Measurements from ENCODE around the gene UBE2F. TPM values are rescaled to one million over a fixed set of nuclear protein-coding genes. Genes with fewer than 3 reads are reported as not detected.
"Not testable (repeated sequence)": the region's sequence is repeated elsewhere in the genome, so short reads cannot be mapped to it uniquely, and the experiment has no call there.

The UBE2F gene
- total RNA-seq, 1 experiment from 2014 or later, result 71.4 TPM

- no peak for DNase-seq (ENCODE audit: low read depth)
These were observed 11.4 kb downstream of the UBE2F start for GRCh38 chr2:237978058-237978712.

GRCh38 chr2:237979331-237979730, 12.5 kb downstream of the UBE2F start:
- no peak for DNase-seq (ENCODE audit: low read depth)

DNA sequence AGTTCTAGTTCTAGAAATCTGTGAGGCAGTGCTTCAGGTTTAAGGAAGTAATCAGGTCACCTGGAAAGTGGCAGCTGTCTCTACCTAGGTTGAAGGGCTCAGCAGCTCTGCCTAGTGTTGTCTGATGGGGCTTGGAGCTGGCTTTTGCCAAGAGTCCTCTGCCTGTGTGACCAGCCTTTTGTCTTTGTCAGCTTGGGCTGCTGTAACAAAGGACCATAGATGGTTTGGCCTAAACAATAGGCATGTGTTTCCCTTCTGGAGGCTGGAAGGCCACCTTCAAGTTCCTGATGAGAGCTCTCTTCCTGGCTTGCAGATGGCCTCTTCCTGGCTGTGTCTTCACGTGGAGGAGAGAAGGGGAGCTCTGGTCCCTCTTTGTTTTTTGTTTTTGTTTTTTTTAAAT, 13.3 kb downstream of the UBE2F start:
- no peak for DNase-seq (ENCODE audit: low read depth)

DNA sequence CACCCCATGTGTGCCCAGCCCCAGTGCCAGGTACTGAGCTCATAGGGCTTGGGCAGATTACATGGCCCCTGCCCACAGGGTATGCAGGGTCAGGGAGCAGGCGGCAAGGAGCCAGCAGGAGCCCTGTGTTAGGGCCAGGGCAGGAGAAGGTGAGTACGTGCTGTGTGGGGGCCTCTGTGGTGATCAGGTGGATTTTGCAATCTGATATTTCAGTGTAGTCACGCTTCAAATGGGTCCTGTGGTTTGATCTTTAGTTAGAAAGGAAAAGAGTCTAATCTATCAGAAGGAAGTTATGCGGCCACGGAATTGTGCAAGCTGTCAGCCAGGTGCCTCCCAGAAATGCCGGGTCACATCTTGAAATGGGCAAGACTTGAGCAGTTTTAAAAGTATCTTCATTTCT, 13.9 kb downstream of the UBE2F start:
- peak; percentile 10 for DNase-seq (ENCODE audit: low read depth)

DNA sequence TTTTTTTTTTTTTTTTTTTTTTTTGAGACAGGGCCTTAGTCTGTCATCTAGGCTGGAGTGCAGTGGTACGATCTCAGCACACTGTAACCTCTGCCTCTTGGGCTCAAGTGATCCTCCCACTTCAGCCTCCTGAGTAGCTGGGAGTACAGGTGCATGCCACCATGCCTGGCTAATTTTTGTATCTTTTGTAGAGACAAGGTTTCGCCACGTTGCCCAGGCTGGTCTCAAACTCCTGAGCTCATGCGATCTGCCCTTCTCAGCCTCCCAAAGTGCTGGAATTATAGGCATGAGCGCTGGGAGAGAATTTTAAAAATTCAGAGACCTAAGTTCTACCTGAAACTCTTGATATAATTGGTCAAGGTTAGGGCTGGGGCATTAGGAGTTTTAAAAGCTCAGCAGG, 14.8 kb downstream of the UBE2F start:
- not testable (repeated sequence) for DNase-seq (ENCODE audit: low read depth)

DNA sequence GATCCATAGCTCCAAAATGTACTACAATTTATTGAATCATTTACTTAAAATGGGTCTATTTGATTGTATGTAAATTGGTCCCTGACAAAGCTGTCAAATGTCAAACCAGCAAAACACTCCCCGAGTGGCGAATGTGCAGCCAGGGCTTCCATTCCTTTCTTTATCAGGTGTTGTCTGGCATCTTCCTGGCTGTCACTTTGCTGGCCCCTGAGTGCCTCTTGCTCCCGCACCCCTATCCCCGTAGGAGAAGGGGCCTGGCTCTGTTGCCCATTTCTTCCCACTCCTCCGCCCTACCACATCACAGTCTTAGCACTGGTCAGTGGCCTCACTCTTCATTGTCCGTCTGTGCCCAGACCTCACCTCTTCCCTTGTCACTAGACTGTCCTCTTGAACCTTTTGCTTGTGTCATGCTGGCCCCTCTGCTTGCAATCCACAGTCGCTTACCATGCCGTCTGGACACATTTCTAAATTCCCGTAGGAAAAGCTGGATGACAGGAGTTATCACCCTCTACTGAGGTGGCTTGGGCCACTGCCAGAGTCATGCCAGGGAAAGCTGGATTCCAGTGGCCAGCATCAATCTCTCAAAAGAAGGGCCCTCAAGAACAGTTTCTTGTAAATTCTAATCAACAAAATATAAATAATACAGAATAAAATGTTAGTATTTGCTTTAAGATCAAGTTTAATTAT, 15.4 kb downstream of the UBE2F start:
- no peak for DNase-seq (ENCODE audit: low read depth)

GRCh38 chr2:237983922-237984321, 17.1 kb downstream of the UBE2F start:
- DNase-seq (ENCODE audit: low read depth), result no peak

DNA sequence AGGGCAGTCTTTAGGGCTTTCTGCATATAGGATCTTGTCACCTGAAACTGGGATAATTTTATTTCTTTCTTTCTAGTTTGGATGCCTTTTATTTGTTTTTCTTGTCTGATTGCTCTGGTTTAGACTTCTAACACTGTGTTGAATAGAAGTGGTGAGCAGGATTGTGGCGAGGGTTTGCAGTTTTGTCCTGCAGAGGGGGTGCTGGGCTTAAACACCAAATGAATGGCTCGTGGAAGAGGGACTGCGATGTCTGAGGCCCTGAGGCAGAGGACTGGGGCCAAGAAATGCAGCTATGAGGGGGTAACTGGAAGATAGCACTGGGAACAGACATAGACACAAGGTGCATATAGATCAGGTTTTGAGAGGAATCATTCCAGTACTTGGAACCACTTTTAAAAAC, 20.5 kb downstream of the UBE2F start:
- no peak for DNase-seq (ENCODE audit: low read depth)

DNA sequence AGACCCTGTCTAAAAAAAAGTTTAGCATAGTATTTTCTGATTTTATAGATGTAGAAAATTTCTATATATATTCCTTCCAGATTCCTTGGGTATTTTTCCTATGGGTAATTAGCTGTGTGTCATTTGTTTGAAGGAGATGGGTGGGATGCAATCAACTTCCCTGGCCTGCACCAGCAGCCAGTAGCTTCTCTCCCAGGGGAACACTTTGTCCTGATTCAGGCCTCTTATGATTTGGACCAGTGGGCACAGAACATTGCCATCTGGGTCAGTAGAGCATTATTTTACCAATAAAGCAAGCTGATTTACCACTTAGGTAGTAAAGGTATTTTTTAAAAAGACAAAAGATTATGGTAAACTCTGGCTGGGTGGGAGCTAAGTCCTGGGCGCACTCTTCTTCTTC, 26.9 kb downstream of the UBE2F start:
- DNase-seq (ENCODE audit: low read depth), result no peak

DNA sequence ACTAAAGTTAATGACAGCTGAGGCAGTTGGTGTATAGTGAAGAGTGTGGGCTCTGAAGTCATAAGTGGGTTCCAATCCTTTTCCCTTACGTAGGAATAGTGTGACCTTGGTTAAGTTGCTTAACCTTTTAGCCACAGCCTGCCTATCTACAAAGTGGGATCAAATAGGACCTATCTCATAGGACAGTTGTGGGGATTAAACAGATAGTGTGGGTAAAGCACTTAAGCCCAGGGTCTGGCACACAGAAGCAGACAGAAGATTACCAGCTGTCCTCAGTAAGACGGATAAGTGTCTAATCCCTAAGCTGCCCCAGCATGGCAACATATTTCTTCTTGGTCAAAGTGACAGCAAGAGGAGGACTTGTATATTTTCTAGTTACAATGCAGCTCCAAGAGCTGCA, 28.2 kb downstream of the UBE2F start:
- DNase-seq (ENCODE audit: low read depth), result no peak

DNA sequence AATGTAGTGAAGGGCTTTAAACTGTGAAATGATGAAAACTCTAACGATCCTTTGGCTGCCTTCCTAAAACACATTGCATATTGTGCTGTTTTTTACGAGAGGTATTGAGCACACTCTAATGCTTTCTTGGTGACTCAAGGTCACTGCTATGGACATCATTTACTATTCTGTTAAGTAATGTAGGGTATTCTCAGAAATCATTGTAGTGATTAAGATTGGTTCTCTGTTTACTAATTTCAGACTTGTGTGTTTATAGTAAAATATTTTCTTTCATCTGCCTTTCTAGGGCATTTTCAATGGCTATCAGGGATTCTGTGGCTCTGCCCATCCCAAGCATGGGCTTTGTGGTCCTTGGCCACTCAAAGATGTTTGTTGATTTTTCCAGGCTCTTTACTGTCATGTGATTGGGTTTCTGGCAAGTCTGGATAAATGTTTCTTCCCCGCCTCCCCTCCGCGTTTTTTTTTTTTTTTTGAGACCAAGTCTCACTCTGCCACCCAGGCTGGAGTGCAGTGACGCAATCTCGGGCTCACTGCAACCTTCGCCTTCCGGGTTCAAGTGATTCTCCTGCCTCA, 29.3 kb downstream of the UBE2F start:
- DNase-seq (ENCODE audit: low read depth), result no peak

GRCh38 chr2:237997521-237997920, 30.7 kb downstream of the UBE2F start:
- no peak for DNase-seq (ENCODE audit: low read depth)

GRCh38 chr2:237998530-237998929, 31.7 kb downstream of the UBE2F start:
- DNase-seq (ENCODE audit: low read depth), result peak; percentile 9

GRCh38 chr2:238003234-238004031, 36.6 kb downstream of the UBE2F start:
- DNase-seq (ENCODE audit: low read depth), result no peak

- no peak for DNase-seq (ENCODE audit: low read depth)
These were observed 37.4 kb downstream of the UBE2F start for GRCh38 chr2:238004077-238004830.

DNA sequence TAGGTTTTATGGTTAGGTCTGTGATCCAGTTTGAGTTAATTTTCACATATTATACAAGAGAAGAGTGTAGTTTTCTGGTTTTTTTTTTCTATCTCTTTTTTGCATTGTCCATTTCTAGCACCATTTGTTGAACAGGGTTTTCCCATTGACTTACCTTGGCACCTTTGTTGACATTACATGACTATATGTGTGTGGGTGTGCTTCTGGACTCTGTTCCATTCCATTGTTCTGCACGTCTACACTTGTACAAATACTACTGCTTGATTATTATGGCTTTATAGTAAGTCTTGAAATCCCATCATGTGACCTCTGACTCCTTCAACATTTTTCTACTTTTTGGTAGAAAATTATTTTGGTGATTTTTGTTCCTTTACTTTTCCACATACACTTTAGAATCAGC, 38.7 kb downstream of the UBE2F start:
- no peak for DNase-seq (ENCODE audit: low read depth)

DNA sequence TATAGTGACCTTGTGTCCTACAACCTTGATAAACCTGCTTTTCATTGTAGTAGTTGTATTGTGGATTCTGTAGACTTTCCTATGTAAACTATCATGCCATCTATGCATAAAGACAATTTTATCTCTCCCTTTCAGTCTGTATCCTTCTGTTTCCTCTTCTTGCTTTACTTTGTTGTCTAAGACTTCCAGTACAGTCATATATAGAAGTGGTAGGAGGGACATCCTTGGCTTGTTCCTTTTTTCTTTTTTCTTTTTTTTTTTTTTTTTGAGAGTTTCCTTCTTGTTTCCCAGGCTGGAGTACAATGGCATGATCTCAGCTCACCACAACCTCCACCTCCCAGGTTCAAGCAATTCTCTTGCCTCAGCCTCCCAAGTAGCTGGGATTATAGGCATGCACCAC, 39.7 kb downstream of the UBE2F start:
- DNase-seq (ENCODE audit: low read depth), result no peak

DNA sequence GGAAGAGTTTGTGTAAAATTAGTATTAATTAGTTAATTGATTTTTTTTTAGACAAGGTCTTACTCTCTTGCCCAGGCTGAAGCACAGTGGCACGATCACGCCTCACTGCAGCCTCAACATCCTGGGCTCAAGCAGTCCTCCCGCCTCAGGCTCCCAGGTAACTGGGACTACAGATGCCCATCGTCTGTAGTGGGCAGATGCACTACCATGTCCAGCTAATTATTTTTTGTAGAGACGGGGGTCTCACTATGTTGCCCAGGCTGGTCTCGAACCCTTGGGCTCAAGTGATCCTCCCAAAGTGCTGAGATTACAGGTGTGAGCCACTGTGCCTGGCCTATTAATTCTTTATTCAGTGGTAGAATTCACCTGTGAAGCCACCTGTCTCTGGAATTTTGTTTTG, 41.1 kb downstream of the UBE2F start:
- DNase-seq (ENCODE audit: low read depth), result no peak

DNA sequence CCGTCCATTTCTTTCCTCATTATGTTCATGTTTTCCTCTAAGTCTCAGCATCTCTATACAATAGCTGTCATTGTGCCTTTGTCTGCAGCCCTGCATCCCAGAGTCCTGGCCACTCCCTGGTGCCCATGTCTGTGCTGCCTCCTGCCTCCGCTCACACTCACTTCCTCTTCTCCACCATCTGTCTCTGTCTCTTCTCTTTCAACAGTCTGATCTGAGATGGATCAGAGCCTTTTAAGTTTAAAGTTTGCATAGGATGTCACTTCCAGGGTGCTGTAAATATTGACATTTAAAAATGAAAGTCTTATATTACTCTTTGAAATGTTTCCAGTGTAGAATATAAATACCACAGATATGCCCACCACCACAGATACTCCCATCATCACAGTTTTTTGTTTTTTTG, 42.7 kb downstream of the UBE2F start:
- DNase-seq (ENCODE audit: low read depth), result no peak

DNA sequence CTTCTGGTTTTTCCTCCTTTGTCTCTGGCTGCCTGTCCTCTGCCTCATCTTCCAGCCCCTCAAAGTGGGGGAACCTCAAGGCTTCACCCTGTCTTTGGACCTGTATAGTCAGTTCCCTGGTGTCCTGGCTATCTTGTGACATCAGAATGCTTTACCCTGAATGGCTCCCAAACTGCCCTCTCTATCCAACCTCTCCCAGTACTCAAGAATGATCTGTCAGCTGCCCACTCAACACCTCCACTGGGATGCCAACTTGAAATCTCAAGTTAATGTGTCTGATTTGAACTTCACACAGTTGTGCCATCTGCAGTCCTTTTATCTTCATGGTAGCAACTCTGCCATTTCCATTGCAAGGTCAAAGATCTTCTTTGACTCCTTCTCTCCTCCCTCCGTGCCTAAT, 43.8 kb downstream of the UBE2F start:
- DNase-seq (ENCODE audit: low read depth), result no peak

DNA sequence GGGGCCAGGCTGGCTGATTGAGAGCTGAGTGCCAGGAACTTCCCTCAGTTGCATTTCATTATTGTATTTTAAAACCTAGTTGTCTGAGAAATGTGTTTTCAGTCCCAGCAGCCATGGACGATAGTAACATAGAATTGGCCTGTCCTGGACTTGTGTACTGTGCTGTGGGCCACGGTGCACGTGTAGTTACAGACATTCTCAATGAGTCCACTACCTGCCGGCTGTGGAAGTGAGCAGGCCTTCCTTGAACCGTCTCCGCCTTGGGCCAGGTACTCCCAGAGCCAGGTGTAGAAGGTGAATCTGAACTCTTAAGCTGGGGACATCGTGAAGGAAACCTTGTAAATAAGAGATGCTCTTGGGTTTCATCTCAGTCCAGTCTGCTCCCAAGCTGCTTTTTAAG, 47.0 kb downstream of the UBE2F start:
- no peak for DNase-seq (ENCODE audit: low read depth)

Measured in HT1080 (cell line).